ENCODE data around the gene SMIM35.

Gene SMIM35

GRCh38 chr11:117958949-117959348, 127.8 kb downstream of the SMIM35 start:
- Histone ChIP-seq H4K20me1 (ENCODE audit: insufficient read depth) (no peaks in the 10 kb centered on the region), H3K4me2 (no peak overlapping the region), H3K27ac (no peak overlapping the region), H3K4me1 (ENCODE audit: low read depth, poor library complexity, severe bottlenecking) (no peaks in the 10 kb centered on the region), H2AFZ (ENCODE audit: low read depth) (no peak overlapping the region), H3K79me2 (ENCODE audit: insufficient read depth, low read depth) (no peaks in the 10 kb centered on the region), H3K27me3 (ENCODE audit: insufficient read depth, low read depth) (no peaks in the 10 kb centered on the region), H3K4me3 (IDR thresholded peaks at IDR 0.05; ENCODE audit: insufficient read depth, low read depth, low read length) (no peak overlapping the region), H3K9ac (no peak overlapping the region), H3K36me3 (ENCODE audit: insufficient read depth) (no peaks in the 10 kb centered on the region)
- TF ChIP-seq CTCF (conservative IDR thresholded peaks at IDR 0.05; ENCODE audit: low read depth, low read length), result no peak

Data from KMS-11 (cell line).